ENCODE results near the gene SMAP2.

DNA sequence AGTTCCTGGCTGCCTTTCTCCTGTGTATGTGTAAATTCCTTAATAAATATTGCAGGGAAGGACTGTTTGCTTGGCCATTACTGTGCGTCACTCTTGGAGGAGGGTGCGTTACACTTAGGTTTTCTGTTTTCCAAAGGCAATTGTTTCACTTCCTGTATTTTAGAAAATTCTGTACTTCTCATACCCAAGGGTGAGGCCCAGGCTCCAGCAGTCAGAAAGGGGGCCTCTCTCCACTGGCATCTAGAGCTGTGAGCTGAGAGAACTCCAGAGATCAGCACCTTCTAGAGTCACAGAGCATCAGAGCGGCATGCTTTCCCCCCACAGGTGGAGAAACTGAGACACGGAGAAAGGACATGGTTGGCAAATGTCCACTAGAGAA lies 49.7 kb downstream of the SMAP2 start:
- no peak for TF ChIP-seq CTCF (IDR thresholded peaks at IDR 0.05; ENCODE audit: low read length)
- no peak for TF ChIP-seq EZH2phosphoT487 (IDR thresholded peaks at IDR 0.05; ENCODE audit: low read length)

All from MM.1S (cell line).